HG02884 (cell line): ENCODE data around the gene PDCD6IP.

ENCODE experiments used
- ATAC-seq: cut with Tn5 transposase; IDR thresholded peaks from one replicate; pipeline ENCODE4 v1.9.1; 2021; ENCODE audit warnings: mild to moderate bottlenecking, moderate library complexity; ENCODE audit not compliant: unreplicated experiment

PDCD6IP gene

DNA sequence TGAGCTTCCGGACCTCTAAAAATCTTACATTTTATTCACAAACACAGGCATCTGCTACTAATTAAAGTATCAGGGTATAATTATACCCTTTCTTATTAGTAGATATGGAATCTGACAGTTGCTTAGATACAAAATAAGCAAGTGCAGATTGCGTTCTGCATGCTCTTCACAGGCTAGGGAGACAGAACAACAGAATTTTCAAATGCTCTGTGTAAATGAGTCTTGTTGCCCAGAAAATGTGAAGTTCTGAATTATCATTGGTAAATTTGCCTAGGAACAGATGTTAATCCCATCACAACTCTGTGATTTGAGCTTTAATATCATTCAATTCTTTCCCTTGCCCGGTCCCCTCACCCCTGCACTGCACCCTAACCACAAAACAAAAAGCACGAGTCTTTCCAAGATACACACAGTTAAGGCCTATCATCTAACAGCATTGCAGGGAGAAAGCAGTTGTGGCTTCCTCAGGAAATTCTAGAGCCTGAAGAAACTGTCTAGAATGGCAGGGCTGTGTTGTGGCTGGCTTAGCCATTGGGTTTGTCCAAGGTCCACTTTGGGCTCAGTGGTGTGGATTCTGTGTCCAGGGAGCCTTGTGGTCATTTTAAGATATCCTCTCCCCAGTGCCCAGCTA, 119.8 kb downstream of the PDCD6IP start:
- ATAC-seq: no peak
